ENCODE data around the gene RNLS. TPM values are rescaled to one million over a fixed set of nuclear protein-coding genes. Genes with fewer than 3 reads are reported as not detected.

The RNLS gene
- total RNA-seq, 2 experiments from 2014 or later, result not detected

GRCh38 chr10:88270871-88271713 is 312.0 kb downstream of the RNLS start:
- POLR2A ChIA-PET, result interaction anchor here (0.6 to 2.1 kb wide), 8 partner anchors 9 to 223 kb away, joined by 3 to 7 read pairs (median 3); no protein-coding TSS in a partner anchor
- TF ChIP-seq EZH2phosphoT487 (IDR thresholded peaks at IDR 0.05; ENCODE audit: borderline replicate concordance, low read depth, low read length) (no peak), CTCF (conservative IDR thresholded peaks at IDR 0.05; ENCODE audit: low read length) (no peak)
- Histone ChIP-seq H2AFZ (ENCODE audit: low read length) (peak overlapping the region; percentile 93), H3K27ac (ENCODE audit: low read depth, low read length, poor library complexity, severe bottlenecking) (peak overlapping the region; percentile 11), H4K20me1 (ENCODE audit: insufficient read depth, low read length) (no peaks in the 10 kb centered on the region), H3K4me3 (ENCODE audit: low read depth, low read length, poor library complexity, severe bottlenecking) (no peak overlapping the region), H3K79me2 (ENCODE audit: insufficient read depth, low read depth, low read length) (no peaks in the 10 kb centered on the region), H3K4me2 (ENCODE audit: low read length) (peak overlapping the region; percentile 45; the same call in 1 of the 2 replicates), H3K4me1 (ENCODE audit: insufficient read depth, low read length, poor library complexity, severe bottlenecking) (peaks cover 31% of the 10 kb centered on the region), H3K9me2 (ENCODE audit: insufficient read depth, low read length) (no peaks in the 10 kb centered on the region), H3K9me3 (ENCODE audit: low read length) (no peaks in the 10 kb centered on the region), H3K36me3 (ENCODE audit: insufficient read depth, low read length) (no peaks in the 10 kb centered on the region)
- intact Hi-C loops (cut with micrococcal nuclease; ENCODE audit: unreplicated experiment), result loop anchor here (5.0 kb wide), 1 partner anchor 409 kb away; the partner anchor contains the start of genes KLLN and PTEN
- no TSS peak for BruUV-seq (replicated peaks)
- peak; percentile 30 for DNase-seq (ENCODE audit: low spot score)
- CTCF ChIA-PET (ENCODE audit: unreplicated experiment), result no interaction called here

- Histone ChIP-seq H4K20me1 (ENCODE audit: insufficient read depth, low read length) (no peaks in the 10 kb centered on the region), H3K9me3 (ENCODE audit: low read length) (no peaks in the 10 kb centered on the region), H3K79me2 (ENCODE audit: insufficient read depth, low read depth, low read length) (no peaks in the 10 kb centered on the region), H3K4me2 (ENCODE audit: low read length) (no peak overlapping the region), H3K36me3 (ENCODE audit: insufficient read depth, low read length) (no peaks in the 10 kb centered on the region), H3K4me3 (ENCODE audit: low read depth, low read length, poor library complexity, severe bottlenecking) (no peak overlapping the region), H3K9me2 (ENCODE audit: insufficient read depth, low read length) (no peaks in the 10 kb centered on the region), H3K27ac (ENCODE audit: low read depth, low read length, poor library complexity, severe bottlenecking) (no peak overlapping the region), H2AFZ (ENCODE audit: low read length) (no peak overlapping the region), H3K4me1 (ENCODE audit: insufficient read depth, low read length, poor library complexity, severe bottlenecking) (peaks cover 31% of the 10 kb centered on the region)
- POLR2A ChIA-PET, result interaction anchor here (0.6 to 2.1 kb wide), 4 partner anchors 8 to 75 kb away, joined by 3 to 7 read pairs (median 4); no protein-coding TSS in a partner anchor
- CTCF ChIA-PET (ENCODE audit: unreplicated experiment), result interaction anchor here (0.5 kb wide), 1 partner anchor 49 kb away, joined by 3 read pairs; no protein-coding TSS in a partner anchor
- TF ChIP-seq EZH2phosphoT487 (IDR thresholded peaks at IDR 0.05; ENCODE audit: borderline replicate concordance, low read depth, low read length) (no peak), CTCF (conservative IDR thresholded peaks at IDR 0.05; ENCODE audit: low read length) (no peak)
- BruUV-seq (replicated peaks), result no TSS peak
- intact Hi-C loops (cut with micrococcal nuclease; ENCODE audit: unreplicated experiment), result loop anchor here (5.0 kb wide), 1 partner anchor 408 kb away; the partner anchor contains the start of genes KLLN and PTEN
- DNase-seq (ENCODE audit: low spot score), result no peak
Observed at GRCh38 chr10:88270061-88270808, 312.9 kb downstream of the RNLS start.

Data from OCI-LY7 (cell line).